Upper lobe of left lung (tissue), 4 donors: ENCODE data around the gene SDCBP2.

Experiments
- CTCF ChIP-seq, 6 experiments: fragments of 450-650 bp in 4 of 6; fragments of 200-600 bp in 2 of 6; sonication (generic) in 2 of 6; IDR thresholded peaks; one replicate each; pipeline ENCODE4 v1.5.1; 2016 to 2019; ENCODE audit warnings: antibody characterized with exemption in 6 of 6
- POLR2AphosphoS5 ChIP-seq, 2 donors: sonication (generic); formaldehyde crosslinking; IDR thresholded peaks; one replicate each; pipeline ENCODE4 v1.5.1; 2017; ENCODE audit warnings: antibody characterized with exemption in 2 of 2

DNA sequence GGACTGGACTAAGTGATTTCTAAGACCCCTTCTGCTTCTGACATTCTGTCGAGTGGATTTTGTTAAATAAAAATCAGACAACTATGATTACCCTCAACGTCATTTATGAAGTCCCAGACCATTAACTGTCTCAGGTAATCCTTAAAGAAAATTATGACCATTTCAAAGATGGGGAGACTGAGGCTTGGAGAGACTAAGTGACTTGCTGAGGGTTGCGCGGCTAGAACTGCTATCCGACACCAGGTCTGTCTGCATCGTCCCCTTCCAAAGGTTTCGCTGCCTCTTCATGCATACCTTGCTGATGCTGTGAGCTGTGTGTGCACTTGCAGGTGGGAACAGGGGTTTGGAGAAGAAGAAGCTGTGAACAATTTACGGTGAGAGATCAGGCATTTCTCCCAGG is 59.7 kb downstream of the SDCBP2 start:
- TF ChIP-seq POLR2AphosphoS5 (IDR thresholded peaks at IDR 0.05) (no peak), CTCF (IDR thresholded peaks at IDR 0.05) (no peak)
